NCI-H2196 (cell line): ENCODE results near the gene CLTA.

Source experiments
- DNase-seq: peaks from one replicate; lab custom pipeline; 2025; ENCODE audit not compliant: unreplicated experiment; lab: John Stamatoyannopoulos, UW

CLTA gene, protein sequence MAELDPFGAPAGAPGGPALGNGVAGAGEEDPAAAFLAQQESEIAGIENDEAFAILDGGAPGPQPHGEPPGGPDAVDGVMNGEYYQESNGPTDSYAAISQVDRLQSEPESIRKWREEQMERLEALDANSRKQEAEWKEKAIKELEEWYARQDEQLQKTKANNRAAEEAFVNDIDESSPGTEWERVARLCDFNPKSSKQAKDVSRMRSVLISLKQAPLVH

GRCh38 chr9:36190388-36191289 is at the start of gene CLTA:
TSS of gene CLTA (plus strand) at chr9:36190921. CDS start at chr9:36191057, 136 bp downstream.
- DNase-seq, result peak; percentile 94

- DNase-seq, result no peak
These were observed 49.4 kb upstream of the CLTA start for GRCh38 chr9:36141288-36141687.

DNA sequence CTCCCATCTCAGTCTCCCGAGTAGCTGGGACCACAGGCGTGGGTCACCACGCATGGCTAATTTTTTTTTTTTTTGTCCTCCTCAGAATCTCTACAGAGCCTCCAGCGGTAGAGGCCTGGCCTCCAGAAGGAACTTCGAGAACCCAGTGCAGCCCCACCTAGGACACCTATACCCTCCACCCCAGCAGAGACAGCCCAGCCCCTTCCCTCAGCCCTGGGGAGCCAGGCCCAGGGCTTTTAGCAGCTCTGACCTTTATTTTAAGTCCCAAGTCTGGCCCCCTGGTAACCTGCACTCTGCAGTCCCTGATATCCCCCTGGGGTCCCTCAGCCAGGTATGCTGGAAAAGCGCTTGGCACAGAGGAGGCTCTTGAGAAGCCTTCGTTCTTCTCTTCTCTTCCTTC is 49.0 kb upstream of the CLTA start:
- DNase-seq, result no peak

GRCh38 chr9:36142510-36143244 is 48.0 kb upstream of the CLTA start:
- DNase-seq, result no peak

DNA sequence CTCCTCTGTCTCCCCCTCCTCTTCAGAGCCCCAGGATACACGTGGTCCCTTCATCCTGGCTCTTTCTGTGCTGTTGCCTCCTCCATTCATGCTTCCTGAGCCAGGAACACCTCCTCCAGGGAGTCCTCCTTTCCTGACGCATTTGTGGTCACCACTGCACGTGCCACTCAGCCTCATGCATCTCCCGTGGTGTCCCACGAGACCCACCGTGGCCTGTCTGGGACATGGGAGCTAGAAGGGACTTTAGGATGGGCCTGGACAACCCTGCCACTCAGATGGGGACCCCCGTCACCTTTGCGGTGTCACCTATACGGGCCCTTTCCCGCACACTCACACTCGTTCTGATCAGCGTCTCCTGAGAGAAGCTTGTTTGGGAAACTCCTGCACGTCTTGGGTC is 47.5 kb upstream of the CLTA start:
- DNase-seq, result no peak

DNA sequence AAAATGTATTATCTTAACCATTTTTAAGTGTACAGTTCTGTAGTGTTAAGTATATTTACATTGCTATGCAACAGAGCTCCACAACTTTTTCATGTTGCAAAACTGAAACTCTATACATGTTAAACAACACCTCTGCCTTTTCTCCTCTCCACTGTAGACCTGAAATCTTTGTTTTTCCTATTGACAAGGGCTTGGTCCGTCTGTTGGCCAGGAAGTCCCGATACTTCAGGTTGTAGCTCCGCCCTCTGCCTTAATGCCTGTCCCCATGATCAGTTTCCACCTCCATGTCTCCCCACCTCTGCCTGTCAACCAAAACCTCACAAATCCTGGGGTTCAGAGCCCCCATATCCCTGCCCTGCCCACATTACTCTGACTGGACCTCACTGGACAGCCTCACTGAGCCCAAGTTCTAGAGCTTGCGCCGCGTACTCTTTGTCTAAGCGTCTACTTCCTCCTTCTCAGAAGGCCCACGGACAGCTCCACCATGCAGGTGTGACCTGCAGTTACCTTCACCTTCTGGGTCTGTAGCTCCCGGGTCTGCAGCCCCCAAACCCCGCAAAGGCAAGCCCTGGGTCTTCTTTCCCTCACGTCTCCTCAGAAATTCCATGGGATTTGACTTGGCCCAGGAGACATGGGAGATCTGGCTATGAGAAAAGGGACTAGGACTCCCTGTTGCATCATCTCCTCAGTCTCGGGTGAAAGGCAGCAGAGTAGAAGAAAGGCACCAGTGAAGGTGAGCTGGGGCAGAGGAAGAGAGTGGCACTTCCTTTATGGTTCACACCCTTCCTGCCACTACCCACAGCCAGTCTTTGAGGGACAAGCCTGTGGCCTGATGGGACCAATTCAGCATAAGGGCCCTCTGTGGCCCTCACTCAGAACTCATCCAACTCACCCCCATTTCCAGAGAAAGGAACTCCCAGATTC is 46.1 kb upstream of the CLTA start:
- DNase-seq, result no peak

DNA sequence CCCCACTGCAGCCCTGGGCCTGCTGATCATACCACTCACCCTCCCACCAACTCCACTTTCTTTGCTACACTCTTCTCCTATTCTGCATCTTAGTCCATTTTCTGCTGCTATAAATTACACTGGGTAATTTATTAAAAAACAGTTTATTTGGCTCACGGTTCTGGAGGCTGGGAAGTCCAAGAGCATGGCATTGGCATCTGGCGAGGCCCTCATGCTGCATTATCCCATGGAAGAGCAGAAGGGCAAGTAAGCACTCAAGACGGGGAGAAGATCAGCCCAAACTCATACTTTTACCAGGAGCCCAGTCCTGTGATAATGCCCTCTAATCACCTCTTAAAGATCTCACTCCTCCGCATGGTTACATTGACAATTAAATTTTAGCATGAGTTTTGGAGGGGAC is 44.8 kb upstream of the CLTA start:
- no peak for DNase-seq

GRCh38 chr9:36146651-36147050 is 44.1 kb upstream of the CLTA start:
- no peak for DNase-seq

GRCh38 chr9:36147441-36148175 is 43.1 kb upstream of the CLTA start:
- DNase-seq, result no peak

DNA sequence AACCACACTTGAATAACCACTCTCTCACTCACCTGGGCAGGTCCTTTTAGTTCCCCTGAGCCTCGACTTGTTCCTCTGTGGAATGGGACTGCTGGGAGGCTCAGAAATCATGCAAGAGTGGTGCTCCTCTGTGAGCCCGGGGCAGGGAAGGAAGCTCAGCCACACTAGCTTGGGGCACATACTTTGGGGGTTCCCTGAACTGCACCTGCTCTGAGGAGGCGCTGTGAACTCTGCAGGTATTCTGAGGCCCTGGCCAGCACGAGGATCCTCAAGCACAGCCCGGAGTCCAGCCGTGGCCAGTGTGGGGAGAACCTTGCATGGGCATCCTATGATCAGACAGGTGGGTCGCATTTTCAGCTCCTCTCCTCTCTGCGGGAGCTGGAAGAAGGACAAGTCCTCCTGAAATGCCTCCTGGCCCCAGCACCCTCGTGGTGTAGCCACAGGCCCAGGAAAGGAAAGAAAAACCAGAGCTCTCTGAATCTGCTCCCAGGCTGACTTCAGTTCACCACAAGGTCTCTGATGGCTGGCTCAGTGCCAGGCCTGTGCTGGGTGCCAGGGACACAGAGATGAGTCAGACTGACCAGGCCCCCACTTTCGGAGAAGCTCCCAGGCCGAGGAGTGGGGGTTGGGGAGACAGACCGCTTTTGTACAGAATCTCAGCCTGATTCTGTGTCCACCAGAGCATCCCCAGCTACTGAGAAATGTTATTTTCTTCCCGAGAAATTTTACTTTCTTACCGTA is 42.2 kb upstream of the CLTA start:
- DNase-seq, result peak; percentile 73

- DNase-seq, result no peak
These were observed 41.5 kb upstream of the CLTA start for GRCh38 chr9:36149197-36149596.

DNA sequence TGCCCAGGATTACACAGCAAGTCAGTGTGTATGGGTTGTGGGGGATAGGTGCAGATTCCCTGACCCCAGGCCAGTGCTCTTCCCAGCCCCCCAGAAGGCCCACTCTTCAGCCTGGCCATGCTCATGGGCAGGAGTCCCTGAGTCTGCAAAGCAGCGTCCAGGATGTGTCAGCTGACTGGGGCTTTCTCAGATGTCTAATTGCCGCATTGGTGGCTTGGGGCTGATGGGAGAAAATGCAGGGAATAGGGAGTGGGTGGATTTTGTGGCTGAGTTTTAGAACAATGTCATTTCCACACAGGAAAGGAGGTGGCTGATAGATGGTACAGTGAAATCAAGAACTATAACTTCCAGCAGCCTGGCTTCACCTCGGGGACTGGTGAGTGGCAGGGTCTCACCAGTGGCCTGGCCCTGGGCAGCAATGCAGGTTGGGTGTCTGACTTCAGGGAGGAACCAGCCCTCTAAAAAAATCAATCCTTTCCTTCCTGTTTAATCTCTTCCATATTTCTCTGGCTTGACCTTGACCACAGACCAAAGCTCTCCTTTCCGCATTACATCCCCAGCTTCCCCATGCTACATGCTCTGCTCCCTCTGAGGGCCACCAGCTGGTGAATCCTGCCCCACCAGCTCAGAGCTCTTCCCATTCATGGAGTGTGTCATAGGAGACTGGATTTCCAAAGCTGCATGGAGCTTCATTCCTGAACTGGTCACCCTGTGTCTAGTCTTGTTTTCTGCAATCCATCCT is 40.0 kb upstream of the CLTA start:
- DNase-seq, result no peak

- no peak for DNase-seq
These were observed 39.2 kb upstream of the CLTA start for GRCh38 chr9:36151316-36152210.

GRCh38 chr9:36152741-36153438 is 37.8 kb upstream of the CLTA start:
- DNase-seq, result no peak

DNA sequence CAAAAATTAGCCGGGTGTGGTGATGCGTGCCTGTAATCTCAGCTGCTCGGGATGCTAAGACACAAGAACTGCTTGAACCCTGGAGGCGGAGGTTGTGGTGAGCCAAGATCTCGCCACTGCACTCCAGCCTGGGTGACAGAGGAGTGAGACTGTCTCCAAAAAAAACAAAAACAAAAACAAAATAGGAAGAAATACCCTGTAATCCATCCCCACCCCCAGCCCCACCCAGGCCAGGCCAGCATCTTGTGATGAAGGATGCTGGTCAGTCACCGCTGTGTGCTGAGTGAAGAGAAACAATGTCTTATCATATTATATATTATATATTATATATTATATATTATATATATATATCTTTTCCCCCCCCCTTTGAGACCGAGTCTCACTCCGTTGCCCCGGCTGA is 37.0 kb upstream of the CLTA start:
- DNase-seq, result no peak

- DNase-seq, result no peak
These were observed 36.3 kb upstream of the CLTA start for GRCh38 chr9:36154331-36154952.

DNA sequence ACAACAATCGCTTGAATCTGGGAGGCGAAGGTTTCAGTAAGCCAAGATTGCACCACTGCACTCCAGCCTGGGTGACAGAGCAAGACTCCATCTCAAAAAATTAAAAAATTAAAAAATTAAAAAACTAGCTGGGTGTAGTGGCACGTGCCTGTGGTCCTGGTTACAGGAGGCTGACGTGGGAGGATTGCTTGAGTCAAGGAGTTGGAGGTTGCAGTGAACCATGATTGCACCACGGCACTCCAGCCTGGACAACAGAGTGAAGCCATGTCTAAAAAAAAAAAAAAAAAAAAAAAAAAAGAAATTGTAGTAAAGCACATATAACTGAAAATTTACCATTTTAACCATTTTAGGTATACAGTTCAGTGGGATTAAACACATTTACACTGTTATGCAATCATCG is 34.6 kb upstream of the CLTA start:
- no peak for DNase-seq
